ENCODE data around the gene ELMO3. TPM values are rescaled to one million over a fixed set of nuclear protein-coding genes. Genes with fewer than 3 reads are reported as not detected.

ELMO3 gene
- total RNA-seq, 2 donors from 2014 or later, result 3.0 to 3.1 TPM

DNA sequence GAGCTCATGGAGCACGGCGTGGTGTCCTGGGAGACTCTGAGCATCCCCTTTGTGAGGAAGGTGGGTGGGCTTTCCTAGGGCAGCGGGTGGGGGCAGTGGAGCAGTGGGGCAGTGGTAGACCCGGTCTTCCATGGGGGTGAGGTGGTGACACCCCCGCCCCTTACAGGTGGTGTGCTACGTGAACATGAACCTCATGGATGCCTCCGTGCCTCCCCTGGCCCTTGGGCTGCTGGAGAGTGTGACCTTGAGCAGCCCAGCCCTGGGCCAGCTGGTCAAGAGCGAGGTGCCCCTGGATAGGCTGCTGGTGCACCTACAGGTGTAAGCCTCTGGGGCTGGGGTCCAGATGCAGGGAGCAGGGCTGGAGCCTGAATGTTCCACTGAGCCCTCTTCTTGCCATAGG, 1.6 kb downstream of the ELMO3 start:
- no peak for ATAC-seq (replicated peaks in 1 of 2)
- H3K27ac Mint-ChIP-seq, result no peak overlapping the region

DNA sequence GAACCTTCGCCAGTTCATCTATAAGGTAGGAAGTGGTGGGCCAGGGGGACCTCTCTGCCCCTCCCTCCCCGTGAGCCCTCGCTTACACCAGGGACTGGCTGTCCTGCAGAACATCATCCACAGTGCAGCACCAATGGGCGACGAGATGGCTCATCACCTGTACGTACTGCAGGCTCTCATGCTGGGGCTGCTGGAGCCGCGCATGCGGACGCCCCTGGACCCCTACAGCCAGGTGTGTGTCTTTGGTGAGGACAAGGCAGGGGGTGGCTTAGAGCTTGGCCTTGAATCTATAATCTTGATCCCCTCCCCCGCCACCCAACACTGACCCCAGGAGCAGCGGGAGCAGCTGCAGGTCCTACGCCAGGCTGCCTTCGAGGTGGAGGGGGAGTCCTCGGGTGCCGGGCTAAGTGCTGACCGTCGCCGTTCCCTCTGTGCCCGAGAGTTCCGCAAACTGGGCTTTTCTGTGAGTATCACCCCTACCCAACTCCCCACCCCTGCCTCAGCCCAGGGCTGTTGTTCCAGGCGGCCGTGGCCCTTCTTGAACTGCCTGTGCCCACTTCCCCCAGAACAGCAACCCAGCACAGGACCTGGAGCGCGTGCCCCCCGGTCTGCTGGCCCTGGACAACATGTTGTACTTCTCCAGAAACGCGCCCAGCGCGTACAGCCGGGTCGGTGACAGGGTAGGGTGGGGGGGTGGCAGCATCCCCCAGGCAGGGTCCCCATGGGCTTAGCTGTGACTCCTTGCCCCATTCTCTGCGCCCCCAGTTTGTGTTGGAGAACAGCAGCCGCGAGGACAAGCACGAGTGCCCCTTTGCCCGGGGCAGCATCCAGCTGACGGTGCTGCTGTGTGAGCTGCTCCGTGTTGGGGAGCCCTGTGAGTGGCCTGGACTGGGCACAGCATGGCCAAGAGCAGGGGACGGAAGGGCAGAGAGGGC, 2.7 kb downstream of the ELMO3 start:
- H3K4me3 Mint-ChIP-seq, result no peak overlapping the region
- H3K27ac Mint-ChIP-seq, result no peak overlapping the region
- ATAC-seq (replicated peaks in 1 of 2), result no peak
- H3K9me3 Mint-ChIP-seq, result no peaks in the 10 kb centered on the region
- DNase-seq, result no peak
- H3K27me3 Mint-ChIP-seq (ENCODE audit: low read depth), result no peaks in the 10 kb centered on the region
- H3K4me1 Mint-ChIP-seq (ENCODE audit: low read depth), result peaks cover 9% of the 10 kb centered on the region
- H3K36me3 Mint-ChIP-seq (ENCODE audit: insufficient read depth in 2 of 2), result peaks cover 1 to 8% of the 10 kb centered on the region in 2 donors

More for the DNA sequence above, 1.6 kb downstream of the ELMO3 start:
- Mint-ChIP-seq H3K9me3 (no peaks in the 10 kb centered on the region), H3K4me1 (ENCODE audit: low read depth) (peaks cover 17% of the 10 kb centered on the region), H3K27me3 (ENCODE audit: low read depth) (no peaks in the 10 kb centered on the region), H3K4me3 (no peak overlapping the region), H3K36me3 (ENCODE audit: insufficient read depth in 2 of 2) (peaks cover 6 to 17% of the 10 kb centered on the region in 2 donors)
- no peak for DNase-seq

DNA sequence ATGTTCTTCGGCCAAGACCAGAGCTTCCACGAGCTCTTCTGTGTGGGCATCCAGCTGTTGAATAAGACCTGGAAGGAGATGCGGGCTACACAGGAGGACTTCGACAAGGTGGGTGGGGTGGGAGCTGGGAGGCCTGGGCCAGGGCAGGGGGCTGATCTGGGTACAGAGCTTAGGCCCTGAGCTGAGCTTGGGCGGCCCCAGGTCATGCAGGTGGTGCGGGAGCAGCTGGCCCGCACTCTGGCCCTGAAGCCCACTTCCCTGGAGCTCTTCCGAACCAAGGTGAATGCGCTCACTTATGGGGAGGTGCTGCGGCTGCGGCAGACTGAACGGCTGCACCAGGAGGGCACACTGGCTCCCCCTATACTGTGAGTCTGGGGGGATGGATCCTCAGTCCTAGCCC, 3.5 kb downstream of the ELMO3 start:
- Mint-ChIP-seq H3K36me3 (ENCODE audit: insufficient read depth in 2 of 2) (peaks cover 0 to 3% of the 10 kb centered on the region in 2 donors), H3K27me3 (ENCODE audit: low read depth) (no peaks in the 10 kb centered on the region), H3K9me3 (no peaks in the 10 kb centered on the region), H3K27ac (no peak overlapping the region), H3K4me1 (ENCODE audit: low read depth) (peaks cover 4% of the 10 kb centered on the region), H3K4me3 (no peak overlapping the region)
- DNase-seq (no peak), ATAC-seq (replicated peaks in 1 of 2) (no peak)

DNA sequence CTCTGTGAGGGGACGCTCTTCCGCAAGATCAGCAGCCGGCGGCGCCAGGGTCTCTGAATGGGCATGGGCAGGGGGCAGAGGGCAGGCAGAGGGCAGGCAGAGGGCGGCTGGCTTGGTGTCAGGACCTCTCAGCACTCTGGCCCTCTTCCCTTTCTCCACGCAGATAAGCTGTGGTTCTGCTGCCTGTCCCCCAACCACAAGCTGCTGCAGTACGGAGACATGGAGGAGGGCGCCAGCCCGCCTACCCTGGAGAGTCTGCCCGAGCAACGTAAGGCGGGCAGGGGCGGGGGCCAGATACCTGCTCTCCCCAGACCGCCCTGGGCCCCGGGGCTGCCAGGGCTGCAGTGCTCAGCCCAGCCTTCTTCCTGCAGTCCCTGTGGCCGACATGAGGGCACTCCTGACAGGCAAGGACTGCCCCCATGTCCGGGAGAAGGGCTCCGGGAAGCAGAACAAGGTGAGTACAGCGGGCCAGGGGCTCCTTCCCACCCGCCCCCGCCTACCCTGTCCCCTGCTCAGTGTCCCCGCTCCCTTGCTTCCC, 4.1 kb downstream of the ELMO3 start:
- DNase-seq (no peak), ATAC-seq (replicated peaks in 1 of 2) (no peak)
- Mint-ChIP-seq H3K27me3 (ENCODE audit: low read depth) (no peaks in the 10 kb centered on the region), H3K4me1 (ENCODE audit: low read depth) (peaks cover 2% of the 10 kb centered on the region), H3K27ac (no peak overlapping the region), H3K36me3 (ENCODE audit: insufficient read depth in 2 of 2) (peaks cover 0 to 3% of the 10 kb centered on the region in 2 donors), H3K4me3 (no peak overlapping the region), H3K9me3 (no peaks in the 10 kb centered on the region)

DNA sequence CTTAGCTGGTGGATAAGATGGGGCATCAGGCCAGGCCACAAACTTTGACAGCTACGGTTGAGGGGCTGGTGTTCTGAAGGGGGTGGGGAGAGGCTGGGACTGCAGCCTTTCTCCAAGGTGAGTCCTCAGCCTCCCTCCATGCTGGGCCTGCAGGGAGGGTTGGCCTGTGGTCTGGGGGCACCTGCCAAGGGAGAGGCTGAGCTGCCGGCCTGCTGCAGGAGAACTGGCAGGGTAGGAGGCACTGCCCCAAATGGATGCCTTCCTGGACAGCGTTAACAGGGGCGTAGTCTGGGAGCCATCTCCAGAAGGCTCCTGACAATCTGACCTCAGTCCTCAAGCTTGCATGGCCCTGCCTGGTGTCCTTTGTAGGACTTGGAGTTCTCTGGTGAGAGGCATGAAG, 5.1 kb downstream of the ELMO3 start:
- ATAC-seq (replicated peaks in 1 of 2) (no peak), DNase-seq (no peak)
- Mint-ChIP-seq H3K9me3 (no peaks in the 10 kb centered on the region), H3K4me3 (no peak overlapping the region), H3K36me3 (ENCODE audit: insufficient read depth in 2 of 2) (peaks cover 0 to 2% of the 10 kb centered on the region in 2 donors), H3K27ac (no peak overlapping the region), H3K4me1 (ENCODE audit: low read depth) (no peaks in the 10 kb centered on the region), H3K27me3 (ENCODE audit: low read depth) (no peaks in the 10 kb centered on the region)

DNA sequence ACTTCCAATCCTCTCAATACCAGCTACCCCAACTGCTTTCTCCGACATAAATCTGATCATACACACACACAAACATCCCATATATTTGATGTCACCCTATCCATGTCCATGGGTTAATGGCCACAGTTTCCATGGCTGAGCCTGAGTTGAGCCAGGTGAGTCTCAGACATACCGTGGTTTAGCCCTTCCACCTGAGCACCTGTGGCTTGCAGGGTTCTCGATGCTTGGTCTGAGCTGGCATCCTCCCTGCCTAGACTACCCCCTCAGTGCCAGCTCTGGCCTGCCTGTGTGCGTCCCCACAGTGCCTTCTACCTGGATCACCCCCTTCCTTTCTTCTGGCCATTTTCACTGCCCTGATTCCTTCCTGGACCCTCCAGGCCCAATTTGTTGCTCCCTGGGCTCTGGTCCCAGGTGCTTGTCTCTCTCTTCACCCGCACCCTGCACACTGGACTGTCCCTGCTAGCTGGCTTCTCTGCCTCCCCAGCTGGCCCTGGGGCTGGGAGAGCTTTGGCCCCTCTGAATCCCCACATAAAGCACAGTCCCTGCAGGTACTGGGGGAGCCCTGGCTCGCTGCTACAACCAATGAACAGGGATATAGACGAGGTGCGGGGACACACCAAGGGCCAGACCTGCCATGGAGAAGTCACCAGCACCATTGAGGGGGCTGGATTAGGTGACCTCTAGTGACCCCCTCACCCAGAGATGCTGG, 7.4 kb downstream of the ELMO3 start:
- Mint-ChIP-seq H3K9me3 (no peaks in the 10 kb centered on the region), H3K36me3 (ENCODE audit: insufficient read depth in 2 of 2) (no peaks in the 10 kb centered on the region), H3K4me1 (ENCODE audit: low read depth) (no peaks in the 10 kb centered on the region), H3K4me3 (no peak overlapping the region), H3K27ac (no peak overlapping the region), H3K27me3 (ENCODE audit: low read depth) (no peaks in the 10 kb centered on the region)
- ATAC-seq (replicated peaks in 1 of 2), result no peak
- DNase-seq, result no peak

DNA sequence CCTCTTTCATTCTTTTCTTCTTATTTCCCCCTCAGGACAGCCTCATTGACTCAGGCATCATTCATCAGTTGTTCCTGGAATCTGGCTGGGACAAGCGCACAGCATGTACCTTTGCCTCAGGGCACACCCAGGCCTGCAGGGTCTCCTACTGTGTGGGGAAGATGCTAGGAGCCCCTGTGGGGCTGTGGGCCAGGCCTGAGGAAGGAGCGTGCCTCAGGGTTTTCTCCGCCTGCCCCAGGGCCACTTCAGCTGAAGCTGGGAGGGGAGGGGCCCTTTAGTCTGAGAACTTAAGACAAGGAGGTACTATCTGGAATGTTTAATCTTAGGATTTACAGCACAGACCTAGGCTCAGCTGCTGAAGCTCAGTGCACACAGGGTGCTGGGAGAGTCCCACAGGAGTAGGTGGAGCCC, 7.9 kb downstream of the ELMO3 start:
- Mint-ChIP-seq H3K4me1 (ENCODE audit: low read depth) (no peaks in the 10 kb centered on the region), H3K27me3 (ENCODE audit: low read depth) (no peaks in the 10 kb centered on the region), H3K9me3 (no peaks in the 10 kb centered on the region), H3K4me3 (no peak overlapping the region), H3K27ac (no peak overlapping the region), H3K36me3 (ENCODE audit: insufficient read depth in 2 of 2) (no peaks in the 10 kb centered on the region)
- ATAC-seq (replicated peaks in 1 of 2), result no peak
- DNase-seq, result no peak

DNA sequence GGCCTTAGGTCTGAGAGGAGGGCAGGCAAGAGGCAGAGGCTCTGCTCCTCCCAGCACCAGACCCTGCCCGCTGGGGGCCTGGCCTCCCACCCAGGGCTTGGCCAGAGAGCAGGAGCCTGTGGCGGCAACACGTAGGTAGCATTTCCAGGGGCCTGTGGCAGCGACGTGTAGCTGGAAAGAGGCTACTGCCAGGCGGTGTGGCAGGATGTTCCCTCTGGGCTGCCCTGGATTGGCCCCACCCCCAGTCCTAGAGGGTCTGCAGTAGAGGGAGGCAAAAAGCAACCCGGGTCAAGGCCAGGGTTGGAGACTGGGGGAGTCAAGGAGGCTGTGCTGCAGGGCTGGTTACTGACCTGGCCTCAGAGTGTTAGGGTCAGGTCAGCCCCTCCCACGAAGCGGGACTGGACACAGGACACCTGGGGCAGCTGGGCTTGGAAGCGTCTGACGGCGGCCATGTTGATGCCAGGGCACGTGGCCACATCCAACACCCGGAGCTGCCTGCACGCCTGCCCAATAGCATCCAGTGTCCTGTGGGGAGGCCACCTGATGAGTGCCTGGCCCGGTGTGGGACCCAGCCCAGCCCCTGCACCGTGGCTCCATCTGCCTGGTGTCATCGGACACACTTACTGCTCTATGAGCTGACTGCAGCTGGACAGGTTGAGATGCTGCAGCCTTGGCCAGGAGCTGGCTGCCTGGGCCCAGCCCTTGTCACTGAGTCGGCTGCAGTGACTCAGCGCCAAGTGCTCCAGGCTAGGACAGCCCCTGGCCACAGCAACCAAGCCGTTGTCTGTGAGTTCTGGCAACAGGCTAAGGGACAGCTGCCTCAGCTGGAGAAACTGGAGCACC, 8.5 kb downstream of the ELMO3 start:
- DNase-seq, result no peak
- no peak overlapping the region for H3K27ac Mint-ChIP-seq

DNA sequence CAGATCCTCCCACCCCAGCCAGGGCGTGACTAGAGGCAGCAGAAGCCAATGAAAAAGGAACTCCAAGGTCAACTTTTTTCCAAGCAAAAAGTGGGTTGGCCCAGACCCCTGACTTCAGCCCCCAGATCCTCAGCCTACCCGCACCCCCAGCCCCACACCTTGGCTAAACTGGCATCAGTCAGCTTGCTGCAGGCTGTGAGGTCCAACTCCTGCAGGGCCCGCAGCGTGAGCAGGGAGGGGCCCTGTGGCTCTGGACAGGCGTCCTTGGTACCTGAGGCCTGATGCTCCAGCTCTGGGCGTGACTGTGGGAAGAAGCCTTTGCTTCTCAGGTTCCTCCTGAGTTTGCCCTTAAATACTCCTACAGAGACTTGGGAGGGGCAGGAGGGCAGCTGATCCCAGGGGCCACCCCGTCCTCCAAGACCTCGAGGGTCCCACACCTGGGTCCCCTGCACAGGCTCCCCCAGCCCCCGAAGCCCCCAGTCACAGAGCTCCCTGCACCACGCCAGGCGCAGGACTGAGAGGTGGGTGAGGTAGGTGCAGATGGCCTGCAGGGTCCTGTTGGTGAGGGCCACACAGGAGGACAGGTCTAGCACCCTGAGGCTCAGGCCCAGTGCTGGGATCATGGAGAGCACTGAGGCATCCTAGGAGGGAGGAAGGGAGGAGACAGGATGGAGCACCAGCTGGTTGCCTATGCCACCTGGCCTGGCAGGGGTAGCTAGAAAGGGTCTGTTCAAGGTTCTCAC, 9.4 kb downstream of the ELMO3 start:
- no peaks in the 10 kb centered on the region for H3K4me1 Mint-ChIP-seq (ENCODE audit: low read depth)
- DNase-seq (no peak), ATAC-seq (replicated peaks in 1 of 2) (no peak)
- no peaks in the 10 kb centered on the region for H3K9me3 Mint-ChIP-seq
- H3K4me3 Mint-ChIP-seq, result no peak overlapping the region
- no peak overlapping the region for H3K27ac Mint-ChIP-seq
- H3K27me3 Mint-ChIP-seq (ENCODE audit: low read depth), result no peaks in the 10 kb centered on the region
- no peaks in the 10 kb centered on the region for H3K36me3 Mint-ChIP-seq (ENCODE audit: insufficient read depth in 2 of 2)

More for the DNA sequence above, 8.5 kb downstream of the ELMO3 start:
- H3K27me3 Mint-ChIP-seq (ENCODE audit: low read depth), result no peaks in the 10 kb centered on the region
- H3K4me3 Mint-ChIP-seq, result no peak overlapping the region
- no peaks in the 10 kb centered on the region for H3K4me1 Mint-ChIP-seq (ENCODE audit: low read depth)
- ATAC-seq (replicated peaks in 1 of 2), result no peak
- no peaks in the 10 kb centered on the region for H3K9me3 Mint-ChIP-seq
- no peaks in the 10 kb centered on the region for H3K36me3 Mint-ChIP-seq (ENCODE audit: insufficient read depth in 2 of 2)

DNA sequence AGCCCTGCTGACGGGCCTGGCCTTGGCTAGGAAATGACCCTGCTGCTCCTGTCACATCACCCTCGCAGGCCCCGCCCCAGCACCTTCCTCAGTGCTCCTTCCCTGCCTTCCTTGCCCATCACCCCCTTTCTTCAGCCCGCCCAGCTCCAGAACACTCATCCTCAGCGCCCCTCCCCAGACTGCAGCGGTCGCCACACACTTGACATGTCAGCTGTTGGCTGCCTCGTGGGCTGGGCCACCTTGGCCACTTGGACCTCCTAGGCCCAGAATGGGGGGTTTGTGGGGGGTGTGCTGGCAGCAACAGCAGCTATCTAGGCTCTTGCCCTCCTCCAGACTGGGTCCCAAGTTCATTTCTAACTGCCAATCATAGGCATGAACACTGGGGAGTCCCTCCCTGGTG, 10.6 kb downstream of the ELMO3 start:
- Mint-ChIP-seq H3K4me1 (ENCODE audit: low read depth) (no peaks in the 10 kb centered on the region), H3K4me3 (no peak overlapping the region), H3K27me3 (ENCODE audit: low read depth) (no peaks in the 10 kb centered on the region), H3K27ac (no peak overlapping the region), H3K36me3 (ENCODE audit: insufficient read depth in 2 of 2) (no peaks in the 10 kb centered on the region), H3K9me3 (no peaks in the 10 kb centered on the region)
- ATAC-seq (replicated peaks in 1 of 2), result no peak
- DNase-seq, result no peak

DNA sequence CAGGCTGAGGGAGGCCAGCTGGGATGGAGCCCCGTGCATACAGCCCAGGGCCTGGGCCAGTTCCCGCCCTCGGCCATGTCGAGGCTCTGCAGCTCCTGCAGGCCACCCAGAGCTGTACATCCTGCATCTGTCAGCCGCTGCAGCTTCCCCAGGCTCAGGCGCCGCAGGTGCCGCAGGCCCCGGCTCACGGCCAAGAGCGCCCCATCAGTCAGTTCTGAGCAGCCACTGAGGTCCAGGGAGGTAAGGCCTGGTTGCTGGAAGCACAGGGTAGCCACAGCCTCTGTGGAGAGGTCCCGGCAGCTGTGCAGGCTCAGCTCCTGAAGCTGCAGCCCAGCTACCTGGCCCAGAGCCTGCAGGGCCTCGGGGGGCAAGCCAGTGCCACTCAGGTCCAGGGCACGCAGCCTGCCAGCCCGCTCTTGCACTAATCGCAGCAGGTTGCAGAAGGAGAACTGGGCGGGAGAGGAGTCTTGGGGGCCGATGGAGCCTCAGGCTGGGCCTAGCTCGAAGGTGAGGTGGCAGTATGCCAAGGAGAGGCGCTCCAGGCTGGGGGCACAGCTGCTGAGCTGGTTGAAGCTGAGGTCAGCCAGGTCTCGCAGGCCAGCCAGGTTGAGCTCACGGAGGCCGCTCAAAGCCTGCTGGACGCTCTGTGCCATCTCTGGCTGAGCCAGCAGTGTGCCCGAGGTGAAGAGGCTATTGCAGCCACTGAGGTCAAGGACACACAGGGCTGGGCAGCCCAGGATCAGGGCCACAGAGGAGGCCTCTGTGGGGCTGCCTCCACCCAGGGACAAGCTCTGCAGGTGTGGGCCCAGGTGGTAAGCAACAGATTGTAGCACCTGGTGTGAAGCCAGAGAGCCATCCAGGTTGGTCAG, 11.4 kb downstream of the ELMO3 start:
- no peak overlapping the region for H3K4me3 Mint-ChIP-seq
- no peaks in the 10 kb centered on the region for H3K4me1 Mint-ChIP-seq (ENCODE audit: low read depth)
- no peaks in the 10 kb centered on the region for H3K27me3 Mint-ChIP-seq (ENCODE audit: low read depth)
- H3K36me3 Mint-ChIP-seq (ENCODE audit: insufficient read depth in 2 of 2), result no peaks in the 10 kb centered on the region
- ATAC-seq (replicated peaks in 1 of 2) (no peak), DNase-seq (no peak)
- no peaks in the 10 kb centered on the region for H3K9me3 Mint-ChIP-seq
- H3K27ac Mint-ChIP-seq, result no peak overlapping the region

Data from activated T-cell treated with anti-CD3 and anti-CD28 coated beads, Interleukin-2, amount 50 U/mL, for 72 hours (primary cell).